ENCODE data around the gene ZNF117. TPM values are rescaled to one million over a fixed set of nuclear protein-coding genes. Genes with fewer than 3 reads are reported as not detected.

The ZNF117 gene
- total and polyA plus RNA-seq, 2 experiments from 2014 or later, result 1.2 to 2.8 TPM

- in situ Hi-C loops (cut with MboI), result no loop called here
- WGBS, 2 experiments (ENCODE audit: low coverage in 1 of 2, low lambda C conversion rate in 2 of 2, missing lambda C conversion rate in 2 of 2), result 0 to 3% methylated on average over 26 to 32 of the region's 33 CpGs
- Histone ChIP-seq H3K9me3 (ENCODE audit: low read depth) (no peaks in the 10 kb centered on the region), H3K79me2 (ENCODE audit: insufficient read depth) (peaks cover 49% of the 10 kb centered on the region), H3K27ac (peak within 1 kb of the TSS; percentile 83), H3K27me3 (replicated peaks; ENCODE audit: insufficient read depth) (no peaks in the 10 kb centered on the region), H4K20me1 (ENCODE audit: insufficient read depth) (no peaks in the 10 kb centered on the region), H3F3A (ENCODE audit: insufficient read depth) (no peaks in the 10 kb centered on the region), H3K4me2 (ENCODE audit: unreplicated experiment) (peak within 1 kb of the TSS; percentile 88), H3K9ac (peak within 1 kb of the TSS; percentile 94), H3K9me2 (ENCODE audit: insufficient read depth) (no peaks in the 10 kb centered on the region), H3K4me3 (peak within 1 kb of the TSS; percentile 89), H3K36me3 (ENCODE audit: low read depth) (no peaks in the 10 kb centered on the region), H3K4me1 (ENCODE audit: insufficient read depth) (peaks cover 9% of the 10 kb centered on the region), H2AFZ (peak within 1 kb of the TSS; percentile 87)
- DNase-seq, result peak; percentile 97
- TF ChIP-seq EZH2 (IDR thresholded peaks at IDR 0.05; ENCODE audit: insufficient read depth, poor library complexity, severe bottlenecking) (no peak), EZH2phosphoT487 (IDR thresholded peaks at IDR 0.05; ENCODE audit: insufficient read depth, low read depth) (no peak)
Measured at GRCh38 chr7:65006094-65006992, 15.5 kb upstream of the ZNF117 start, which contains the start of gene ERV3-1. TSS of gene ERV3-1 (minus strand) at chr7:65006687. CDS start at chr7:64993026, 13,661 bp downstream.

GRCh38 chr7:65004575-65004974, 13.7 kb upstream of the ZNF117 start:
- 52 to 65% methylated on average over 1 of the region's 1 CpG for WGBS, 2 experiments (ENCODE audit: low coverage in 1 of 2, low lambda C conversion rate in 2 of 2, missing lambda C conversion rate in 2 of 2)
- H3K4me1 ChIP-seq (ENCODE audit: insufficient read depth), result peaks cover 9% of the 10 kb centered on the region
- no peak for DNase-seq
- H3K9me2 ChIP-seq (ENCODE audit: insufficient read depth), result no peaks in the 10 kb centered on the region
- no peak overlapping the region for H2AFZ ChIP-seq
- H3K36me3 ChIP-seq (ENCODE audit: low read depth), result no peaks in the 10 kb centered on the region; the same call in 1 of the 2 replicates
- no peaks in the 10 kb centered on the region for H3K9me3 ChIP-seq (ENCODE audit: low read depth)
- H3K27ac ChIP-seq, result no peak overlapping the region
- no peaks in the 10 kb centered on the region for H3F3A ChIP-seq (ENCODE audit: insufficient read depth)
- H3K79me2 ChIP-seq (ENCODE audit: insufficient read depth), result peaks cover 60% of the 10 kb centered on the region
- no peak overlapping the region for H3K9ac ChIP-seq
- TF ChIP-seq EZH2phosphoT487 (IDR thresholded peaks at IDR 0.05; ENCODE audit: insufficient read depth, low read depth), result no peak
- TF ChIP-seq EZH2 (IDR thresholded peaks at IDR 0.05; ENCODE audit: insufficient read depth, poor library complexity, severe bottlenecking), result no peak
- H3K4me2 ChIP-seq (ENCODE audit: unreplicated experiment), result no peak overlapping the region
- in situ Hi-C loops (cut with MboI), result no loop called here
- H3K4me3 ChIP-seq, result no peak overlapping the region
- H4K20me1 ChIP-seq (ENCODE audit: insufficient read depth), result no peaks in the 10 kb centered on the region
- H3K27me3 ChIP-seq (replicated peaks; ENCODE audit: insufficient read depth), result no peaks in the 10 kb centered on the region

GRCh38 chr7:65002972-65003585, 12.2 kb upstream of the ZNF117 start:
- no peak for TF ChIP-seq EZH2phosphoT487 (IDR thresholded peaks at IDR 0.05; ENCODE audit: insufficient read depth, low read depth)
- no peak for TF ChIP-seq EZH2 (IDR thresholded peaks at IDR 0.05; ENCODE audit: insufficient read depth, poor library complexity, severe bottlenecking)
- Histone ChIP-seq H3K4me3 (no peak overlapping the region), H3F3A (ENCODE audit: insufficient read depth) (no peaks in the 10 kb centered on the region), H3K27me3 (replicated peaks; ENCODE audit: insufficient read depth) (no peaks in the 10 kb centered on the region), H3K79me2 (ENCODE audit: insufficient read depth) (peaks cover 60% of the 10 kb centered on the region), H2AFZ (no peak overlapping the region), H3K27ac (no peak overlapping the region), H3K9me2 (ENCODE audit: insufficient read depth) (no peaks in the 10 kb centered on the region), H4K20me1 (ENCODE audit: insufficient read depth) (no peaks in the 10 kb centered on the region), H3K36me3 (ENCODE audit: low read depth) (no peaks in the 10 kb centered on the region; the same call in 1 of the 2 replicates), H3K4me1 (ENCODE audit: insufficient read depth) (peaks cover 9% of the 10 kb centered on the region), H3K9ac (no peak overlapping the region), H3K4me2 (ENCODE audit: unreplicated experiment) (no peak overlapping the region), H3K9me3 (ENCODE audit: low read depth) (no peaks in the 10 kb centered on the region)
- in situ Hi-C loops (cut with MboI), result no loop called here
- DNase-seq, result no peak
- 93 to 97% methylated on average over 2 of the region's 2 CpGs for WGBS, 2 experiments (ENCODE audit: low coverage in 1 of 2, low lambda C conversion rate in 2 of 2, missing lambda C conversion rate in 2 of 2)

DNA sequence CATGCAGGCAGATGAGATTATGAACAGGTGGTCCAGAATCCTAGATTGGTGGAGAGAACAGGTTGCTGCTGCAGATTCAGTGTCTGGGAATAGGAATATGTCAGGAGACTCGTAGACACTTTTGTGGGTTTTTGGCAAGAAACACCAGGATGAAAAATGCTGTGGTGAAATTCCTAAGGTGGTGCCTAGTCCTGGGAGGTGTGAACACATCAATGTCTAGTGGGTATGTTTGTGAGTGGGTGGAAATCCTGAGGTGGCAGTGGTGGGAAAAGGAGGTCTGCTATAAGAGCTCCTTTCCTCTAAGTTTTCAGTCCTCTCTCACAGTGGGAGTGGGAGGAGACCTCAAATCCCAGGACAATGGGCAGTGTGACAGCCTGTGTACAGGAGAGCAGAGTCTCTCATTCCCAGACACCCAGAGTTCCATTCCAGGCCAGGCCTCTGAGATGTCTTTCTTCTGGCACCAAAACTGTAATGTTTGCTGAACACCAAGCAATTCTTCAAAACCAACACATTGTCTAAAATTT, 10.5 kb upstream of the ZNF117 start:
- Histone ChIP-seq H3K9me3 (ENCODE audit: low read depth) (no peaks in the 10 kb centered on the region), H3F3A (ENCODE audit: insufficient read depth) (no peaks in the 10 kb centered on the region), H3K9ac (no peak overlapping the region), H3K27ac (no peak overlapping the region), H3K4me2 (ENCODE audit: unreplicated experiment) (no peak overlapping the region), H3K9me2 (ENCODE audit: insufficient read depth) (no peaks in the 10 kb centered on the region), H4K20me1 (ENCODE audit: insufficient read depth) (no peaks in the 10 kb centered on the region), H2AFZ (no peak overlapping the region), H3K4me3 (no peak overlapping the region), H3K4me1 (ENCODE audit: insufficient read depth) (peaks cover 13% of the 10 kb centered on the region), H3K36me3 (ENCODE audit: low read depth) (no peaks in the 10 kb centered on the region; the same call in 1 of the 2 replicates), H3K79me2 (ENCODE audit: insufficient read depth) (peaks cover 60% of the 10 kb centered on the region), H3K27me3 (replicated peaks; ENCODE audit: insufficient read depth) (no peaks in the 10 kb centered on the region)
- 0% methylated on average over 1 of the region's 1 CpG for WGBS, 2 experiments (ENCODE audit: low coverage in 1 of 2, low lambda C conversion rate in 2 of 2, missing lambda C conversion rate in 2 of 2)
- no peak for DNase-seq
- no peak for TF ChIP-seq EZH2 (IDR thresholded peaks at IDR 0.05; ENCODE audit: insufficient read depth, poor library complexity, severe bottlenecking)
- no peak for TF ChIP-seq EZH2phosphoT487 (IDR thresholded peaks at IDR 0.05; ENCODE audit: insufficient read depth, low read depth)
- in situ Hi-C loops (cut with MboI), result no loop called here

All from GM23248 (cell line).